Osteocyte (in vitro differentiated cells): ENCODE results near the gene IKZF3. TPM values are rescaled to one million over a fixed set of nuclear protein-coding genes. Genes with fewer than 3 reads are reported as not detected.
"Not testable (repeated sequence)": the region's sequence is repeated elsewhere in the genome, so short reads cannot be mapped to it uniquely, and the experiment has no call there.

ENCODE experiments used
- DNase-seq: peaks from one replicate; pipeline ENCODE4 v3.0.0; 2021; ENCODE audit warnings: mixed read lengths; ENCODE audit not compliant: unreplicated experiment; ENCODE audit errors: extremely low spot score
- H3K27ac Mint-ChIP-seq: one replicate; pipeline ENCODE4 v1.8.0; 2021; ENCODE audit warnings: mild to moderate bottlenecking, mixed read lengths; ENCODE audit not compliant: unreplicated experiment
- H3K27me3 Mint-ChIP-seq: one replicate; pipeline ENCODE4 v1.8.0; 2021; ENCODE audit warnings: mixed read lengths; ENCODE audit not compliant: unreplicated experiment
- H3K36me3 Mint-ChIP-seq: one replicate; pipeline ENCODE4 v1.8.0; 2021; ENCODE audit warnings: mixed read lengths; ENCODE audit not compliant: unreplicated experiment
- H3K4me1 Mint-ChIP-seq: one replicate; pipeline ENCODE4 v1.8.0; 2021; ENCODE audit warnings: mixed read lengths; ENCODE audit not compliant: unreplicated experiment
- H3K4me3 Mint-ChIP-seq: one replicate; pipeline ENCODE4 v1.8.0; 2021; ENCODE audit warnings: mild to moderate bottlenecking, moderate library complexity, mixed read lengths; ENCODE audit not compliant: unreplicated experiment
- H3K9me3 Mint-ChIP-seq: one replicate; pipeline ENCODE4 v1.8.0; 2021; ENCODE audit warnings: mixed read lengths; ENCODE audit not compliant: unreplicated experiment
- total RNA-seq: library from RNA; stranded (reverse); gene quantifications from 2 replicates; pipeline ENCODE4 v1.2.1, GENCODE V29; 2021
- TF ChIP-seq, protein P1 (sequence below): fragments of 200-600 bp; sonication (generic); IDR thresholded peaks from 2 replicates; pipeline ENCODE4 v1.5.0; 2021; ENCODE audit warnings: antibody characterized with exemption, mild to moderate bottlenecking, moderate library complexity

The IKZF3 gene
- total RNA-seq, 1 donor from 2014 or later = not detected

GRCh38 chr17:39716879-39717536 lies 147.1 kb downstream of the IKZF3 start:
- peaks cover 27% of the 10 kb centered on the region for H3K36me3 Mint-ChIP-seq
- H3K4me1 Mint-ChIP-seq = no peaks in the 10 kb centered on the region
- H3K9me3 Mint-ChIP-seq = no peaks in the 10 kb centered on the region
- TF ChIP-seq, protein P1, sequence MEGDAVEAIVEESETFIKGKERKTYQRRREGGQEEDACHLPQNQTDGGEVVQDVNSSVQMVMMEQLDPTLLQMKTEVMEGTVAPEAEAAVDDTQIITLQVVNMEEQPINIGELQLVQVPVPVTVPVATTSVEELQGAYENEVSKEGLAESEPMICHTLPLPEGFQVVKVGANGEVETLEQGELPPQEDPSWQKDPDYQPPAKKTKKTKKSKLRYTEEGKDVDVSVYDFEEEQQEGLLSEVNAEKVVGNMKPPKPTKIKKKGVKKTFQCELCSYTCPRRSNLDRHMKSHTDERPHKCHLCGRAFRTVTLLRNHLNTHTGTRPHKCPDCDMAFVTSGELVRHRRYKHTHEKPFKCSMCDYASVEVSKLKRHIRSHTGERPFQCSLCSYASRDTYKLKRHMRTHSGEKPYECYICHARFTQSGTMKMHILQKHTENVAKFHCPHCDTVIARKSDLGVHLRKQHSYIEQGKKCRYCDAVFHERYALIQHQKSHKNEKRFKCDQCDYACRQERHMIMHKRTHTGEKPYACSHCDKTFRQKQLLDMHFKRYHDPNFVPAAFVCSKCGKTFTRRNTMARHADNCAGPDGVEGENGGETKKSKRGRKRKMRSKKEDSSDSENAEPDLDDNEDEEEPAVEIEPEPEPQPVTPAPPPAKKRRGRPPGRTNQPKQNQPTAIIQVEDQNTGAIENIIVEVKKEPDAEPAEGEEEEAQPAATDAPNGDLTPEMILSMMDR = no peak
- no peaks in the 10 kb centered on the region for H3K27me3 Mint-ChIP-seq
- H3K27ac Mint-ChIP-seq = no peak overlapping the region
- DNase-seq = no peak
- no peak overlapping the region for H3K4me3 Mint-ChIP-seq

DNA sequence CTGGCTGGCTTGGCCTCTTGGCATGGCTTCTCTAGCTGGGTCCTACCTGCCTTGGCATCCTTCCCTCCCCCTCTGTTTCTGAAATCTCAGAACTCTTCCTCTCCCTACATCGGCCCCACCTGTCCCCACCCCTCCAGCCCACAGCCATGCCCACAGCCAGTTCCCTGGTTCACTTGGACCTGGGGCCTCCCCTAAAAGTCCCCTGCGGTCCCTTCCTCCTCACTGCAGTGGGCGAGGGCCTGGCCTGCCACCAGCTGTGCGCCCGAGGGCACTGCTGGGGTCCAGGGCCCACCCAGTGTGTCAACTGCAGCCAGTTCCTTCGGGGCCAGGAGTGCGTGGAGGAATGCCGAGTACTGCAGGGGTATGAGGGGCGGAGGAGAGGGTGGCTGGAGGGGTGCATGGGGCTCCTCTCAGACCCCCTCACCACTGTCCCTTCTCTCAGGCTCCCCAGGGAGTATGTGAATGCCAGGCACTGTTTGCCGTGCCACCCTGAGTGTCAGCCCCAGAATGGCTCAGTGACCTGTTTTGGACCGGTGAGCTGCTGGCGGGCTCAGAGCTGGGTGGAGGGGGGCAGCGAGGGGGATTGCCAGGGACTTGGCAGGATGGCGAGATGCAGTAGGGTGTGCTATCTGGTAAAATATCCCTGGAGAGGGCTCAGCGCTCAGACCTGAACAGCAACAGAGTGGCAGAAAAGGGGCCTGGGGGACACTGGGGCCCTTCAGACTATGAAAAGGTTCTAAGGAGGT lies 147.9 kb downstream of the IKZF3 start:
- Mint-ChIP-seq H3K4me1 (no peaks in the 10 kb centered on the region), H3K9me3 (no peaks in the 10 kb centered on the region), H3K4me3 (no peak overlapping the region), H3K27ac (no peak overlapping the region), H3K27me3 (no peaks in the 10 kb centered on the region), H3K36me3 (peaks cover 31% of the 10 kb centered on the region)
- no peak for DNase-seq
- TF ChIP-seq, protein P1 = no peak

- no peak for DNase-seq
- no peak overlapping the region for H3K27ac Mint-ChIP-seq
- no peaks in the 10 kb centered on the region for H3K4me1 Mint-ChIP-seq
- H3K9me3 Mint-ChIP-seq = no peaks in the 10 kb centered on the region
- no peaks in the 10 kb centered on the region for H3K27me3 Mint-ChIP-seq
- TF ChIP-seq, protein P1 = no peak
- peaks cover 31% of the 10 kb centered on the region for H3K36me3 Mint-ChIP-seq
- H3K4me3 Mint-ChIP-seq = no peak overlapping the region
Observed at GRCh38 chr17:39715375-39716072, 148.6 kb downstream of the IKZF3 start.

DNA sequence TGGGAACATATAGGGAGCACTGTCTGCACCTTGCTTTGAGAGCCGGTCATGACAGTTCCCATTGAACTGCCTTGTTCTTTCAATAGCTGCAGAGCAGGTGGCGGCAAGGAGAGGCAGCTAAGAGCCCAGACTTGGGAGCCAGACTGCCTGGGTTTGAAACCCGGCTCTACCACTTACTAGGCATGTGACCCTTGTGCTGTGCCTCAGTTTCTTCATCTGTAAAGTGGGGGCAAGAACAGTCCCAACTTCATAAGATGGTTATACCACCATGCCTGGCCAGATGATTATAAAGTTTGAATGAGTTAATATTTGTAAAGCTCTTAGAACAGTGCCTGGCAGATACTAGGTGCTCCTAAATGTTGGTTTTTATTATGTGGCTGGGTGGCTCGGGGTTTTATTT lies 149.9 kb downstream of the IKZF3 start:
- Mint-ChIP-seq H3K27ac (no peak overlapping the region), H3K9me3 (no peaks in the 10 kb centered on the region), H3K4me3 (no peak overlapping the region), H3K27me3 (no peaks in the 10 kb centered on the region), H3K36me3 (peaks cover 26% of the 10 kb centered on the region), H3K4me1 (no peaks in the 10 kb centered on the region)
- TF ChIP-seq, protein P1 = no peak
- DNase-seq = no peak

DNA sequence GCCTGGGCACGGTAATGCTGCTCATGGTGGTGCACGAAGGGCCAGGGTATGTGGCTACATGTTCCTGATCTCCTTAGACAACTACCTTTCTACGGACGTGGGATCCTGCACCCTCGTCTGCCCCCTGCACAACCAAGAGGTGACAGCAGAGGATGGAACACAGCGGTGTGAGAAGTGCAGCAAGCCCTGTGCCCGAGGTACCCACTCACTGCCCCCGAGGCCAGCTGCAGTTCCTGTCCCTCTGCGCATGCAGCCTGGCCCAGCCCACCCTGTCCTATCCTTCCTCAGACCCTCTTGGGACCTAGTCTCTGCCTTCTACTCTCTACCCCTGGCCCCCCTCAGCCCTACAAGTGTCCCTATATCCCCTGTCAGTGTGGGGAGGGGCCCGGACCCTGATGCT lies 152.3 kb downstream of the IKZF3 start:
- H3K27ac Mint-ChIP-seq = no peak overlapping the region
- DNase-seq = no peak
- H3K4me3 Mint-ChIP-seq = no peak overlapping the region
- TF ChIP-seq, protein P1 = no peak
- no peaks in the 10 kb centered on the region for H3K27me3 Mint-ChIP-seq
- H3K4me1 Mint-ChIP-seq = no peaks in the 10 kb centered on the region
- no peaks in the 10 kb centered on the region for H3K9me3 Mint-ChIP-seq
- peaks cover 18% of the 10 kb centered on the region for H3K36me3 Mint-ChIP-seq

DNA sequence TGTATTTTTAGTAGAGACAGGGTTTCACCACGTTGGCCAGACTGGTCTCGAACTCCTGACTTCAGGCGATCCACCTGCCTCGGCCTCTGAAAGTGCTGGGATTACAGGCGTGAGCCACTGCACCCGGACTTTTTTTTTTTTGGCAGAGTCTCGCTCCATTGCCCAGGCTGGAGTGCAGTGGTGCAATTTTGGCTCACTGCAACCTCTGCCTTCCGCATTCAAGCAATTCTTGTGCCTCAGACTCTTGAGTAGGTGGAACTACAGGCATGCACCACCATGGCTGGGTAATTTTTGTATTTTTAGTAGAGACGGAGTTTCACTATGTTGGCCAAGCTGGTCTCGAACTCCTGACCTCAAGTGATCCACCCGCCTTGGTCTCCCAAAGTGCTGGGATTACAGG lies 153.0 kb downstream of the IKZF3 start:
- H3K9me3 Mint-ChIP-seq, H3K4me1 Mint-ChIP-seq: not testable (repeated sequence)
- H3K36me3 Mint-ChIP-seq = peaks cover 18% of the 10 kb centered on the region

More for the DNA sequence above, 153.0 kb downstream of the IKZF3 start:
- not testable (repeated sequence) for H3K4me3 Mint-ChIP-seq, H3K27me3 Mint-ChIP-seq, DNase-seq, H3K27ac Mint-ChIP-seq
